Measurements from ENCODE around the gene GNG7.

DNA sequence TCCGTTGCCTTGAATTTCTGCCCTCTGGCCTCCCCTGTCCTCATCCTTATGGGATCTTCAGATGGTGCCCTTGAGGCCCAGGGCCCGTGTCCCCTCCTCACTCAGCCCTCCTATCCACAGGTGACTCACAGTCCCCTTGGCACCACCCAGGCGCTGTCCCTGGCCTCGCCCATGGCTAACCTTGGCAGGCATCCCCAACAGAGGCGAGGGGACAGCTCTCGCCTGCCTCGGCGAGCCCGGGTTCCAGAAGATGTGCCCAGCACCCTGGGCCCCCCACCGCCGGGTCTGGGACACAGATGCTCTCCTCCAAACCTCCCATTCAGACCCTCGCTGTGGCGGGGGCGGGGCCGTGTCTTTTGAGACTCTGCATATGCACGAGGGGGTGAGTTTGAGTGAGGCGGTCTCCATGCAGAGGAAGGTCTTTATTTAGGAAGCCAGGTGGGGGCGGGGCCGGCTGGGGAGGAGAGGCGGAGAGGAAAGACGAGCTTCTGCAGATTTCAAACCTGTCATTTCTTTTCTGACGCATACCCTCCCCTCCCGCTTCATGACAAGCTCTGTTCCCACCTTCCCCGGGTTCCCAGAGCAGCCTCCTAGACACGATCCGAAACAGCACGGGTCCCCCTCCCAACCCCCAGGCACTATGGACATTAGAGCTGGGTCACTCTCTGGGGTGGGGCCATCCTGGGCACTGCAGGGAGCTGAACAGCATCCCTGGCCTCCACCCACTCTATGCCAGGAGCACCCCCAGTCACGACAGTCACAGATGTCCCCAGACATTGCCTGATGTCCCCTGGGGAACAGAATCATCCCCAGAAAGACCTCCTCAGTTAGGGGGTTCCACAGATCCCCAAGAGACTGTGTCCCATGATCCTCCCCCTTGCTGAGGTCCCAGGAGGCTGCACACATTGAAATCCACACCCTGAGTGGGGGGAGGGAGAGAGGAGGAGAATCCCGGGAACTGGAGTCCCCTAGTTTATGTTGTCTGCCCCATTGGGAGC is 48.5 kb downstream of the GNG7 start:
- TF ChIP-seq, protein P1, sequence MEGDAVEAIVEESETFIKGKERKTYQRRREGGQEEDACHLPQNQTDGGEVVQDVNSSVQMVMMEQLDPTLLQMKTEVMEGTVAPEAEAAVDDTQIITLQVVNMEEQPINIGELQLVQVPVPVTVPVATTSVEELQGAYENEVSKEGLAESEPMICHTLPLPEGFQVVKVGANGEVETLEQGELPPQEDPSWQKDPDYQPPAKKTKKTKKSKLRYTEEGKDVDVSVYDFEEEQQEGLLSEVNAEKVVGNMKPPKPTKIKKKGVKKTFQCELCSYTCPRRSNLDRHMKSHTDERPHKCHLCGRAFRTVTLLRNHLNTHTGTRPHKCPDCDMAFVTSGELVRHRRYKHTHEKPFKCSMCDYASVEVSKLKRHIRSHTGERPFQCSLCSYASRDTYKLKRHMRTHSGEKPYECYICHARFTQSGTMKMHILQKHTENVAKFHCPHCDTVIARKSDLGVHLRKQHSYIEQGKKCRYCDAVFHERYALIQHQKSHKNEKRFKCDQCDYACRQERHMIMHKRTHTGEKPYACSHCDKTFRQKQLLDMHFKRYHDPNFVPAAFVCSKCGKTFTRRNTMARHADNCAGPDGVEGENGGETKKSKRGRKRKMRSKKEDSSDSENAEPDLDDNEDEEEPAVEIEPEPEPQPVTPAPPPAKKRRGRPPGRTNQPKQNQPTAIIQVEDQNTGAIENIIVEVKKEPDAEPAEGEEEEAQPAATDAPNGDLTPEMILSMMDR (IDR thresholded peaks at IDR 0.05), result no peak
- TF ChIP-seq POLR2A (IDR thresholded peaks at IDR 0.05), result no peak
- TF ChIP-seq EP300 (IDR thresholded peaks at IDR 0.05), result no peak
- TF ChIP-seq POLR2AphosphoS5 (IDR thresholded peaks at IDR 0.05), result no peak
